Liver (tissue), 9 donors: ENCODE measurements around the gene TSPAN18. TPM values are rescaled to one million over a fixed set of nuclear protein-coding genes. Genes with fewer than 3 reads are reported as not detected.

ENCODE experiments used
- DNase-seq: peaks from one replicate; pipeline ENCODE4 v3.0.0-alpha.2; 2017; ENCODE audit warnings: low spot score
- H3K27ac ChIP-seq, 2 donors: one replicate each; pipeline ENCODE4 v1.7.0; 2013; ENCODE audit warnings: inconsistent platforms in 2 of 2, low read length in 2 of 2, control low read depth in 1 of 2, low read depth in 1 of 2, mild to moderate bottlenecking in 1 of 2
- H3K27me3 ChIP-seq, 4 donors: one replicate each; pipeline versions ENCODE4 v1.6.1 to v1.7.0; 2013; ENCODE audit warnings: low read length in 3 of 4, inconsistent platforms in 1 of 4, mild to moderate bottlenecking in 1 of 4, moderate library complexity in 1 of 4; ENCODE audit not compliant: control insufficient read depth in 4 of 4, insufficient read depth in 4 of 4
- H3K36me3 ChIP-seq, 4 donors: one replicate each; pipeline versions ENCODE4 v1.6.1 to v1.7.0; 2013; ENCODE audit warnings: low read length in 3 of 4, mild to moderate bottlenecking in 3 of 4, low read depth in 1 of 4, moderate library complexity in 1 of 4; ENCODE audit not compliant: control insufficient read depth in 4 of 4, insufficient read depth in 3 of 4
- H3K4me1 ChIP-seq, 4 donors: one replicate each; pipeline versions ENCODE4 v1.6.1 to v1.7.0; 2013; ENCODE audit warnings: low read length in 3 of 4, mild to moderate bottlenecking in 3 of 4, moderate library complexity in 1 of 4; ENCODE audit not compliant: control insufficient read depth in 4 of 4, insufficient read depth in 4 of 4
- H3K4me3 ChIP-seq, 3 donors: one replicate each; pipeline versions ENCODE4 v1.6.1 to v1.7.0; 2013; ENCODE audit warnings: low read length in 3 of 3, control low read depth in 1 of 3, low read depth in 1 of 3, mild to moderate bottlenecking in 1 of 3
- H3K9ac ChIP-seq, 2 donors: one replicate each; pipeline ENCODE4 v1.7.0; 2013; ENCODE audit warnings: low read length in 2 of 2, mild to moderate bottlenecking in 2 of 2, moderate library complexity in 2 of 2, control low read depth in 1 of 2, low read depth in 1 of 2
- H3K9me3 ChIP-seq, 4 donors: one replicate each; pipeline versions ENCODE4 v1.6.1 to v1.7.0; 2013; ENCODE audit warnings: low read length in 3 of 4; ENCODE audit not compliant: control insufficient read depth in 4 of 4
- EGR1 ChIP-seq, 2 donors: IDR thresholded peaks; 2 replicates each; pipeline ENCODE4 v1.6.1; 2016 to 2018; ENCODE audit warnings: antibody characterized with exemption in 2 of 2, low read depth in 2 of 2
- FOXA1 ChIP-seq: IDR thresholded peaks from 2 replicates; pipeline ENCODE4 v1.6.1; 2016; ENCODE audit warnings: antibody characterized with exemption
- FOXA2 ChIP-seq: IDR thresholded peaks from 2 replicates; pipeline ENCODE4 v1.6.1; 2016; ENCODE audit warnings: antibody characterized with exemption
- GABPA ChIP-seq, 2 donors: IDR thresholded peaks in 1 of 2; conservative IDR thresholded peaks in 1 of 2; 2 replicates each; pipeline ENCODE4 v1.6.1; 2016; ENCODE audit warnings: antibody characterized with exemption in 2 of 2, mild to moderate bottlenecking in 1 of 2, moderate library complexity in 1 of 2
- HNF4A ChIP-seq, 2 donors: conservative IDR thresholded peaks; 2 replicates each; pipeline ENCODE4 v1.6.1; 2016; ENCODE audit warnings: antibody characterized with exemption in 2 of 2, mild to moderate bottlenecking in 2 of 2
- HNF4G ChIP-seq: IDR thresholded peaks from 2 replicates; pipeline ENCODE4 v1.6.1; 2016; ENCODE audit warnings: antibody characterized with exemption
- JUND ChIP-seq, 2 donors: IDR thresholded peaks; 2 replicates each; pipeline ENCODE4 v1.6.1; 2016; ENCODE audit warnings: antibody characterized with exemption in 2 of 2
- NR2F2 ChIP-seq: IDR thresholded peaks from 2 replicates; pipeline ENCODE4 v1.6.1; 2016; ENCODE audit warnings: antibody characterized with exemption
- RAD21 ChIP-seq, 2 donors: IDR thresholded peaks; 2 replicates each; pipeline ENCODE4 v1.6.1; 2016; ENCODE audit warnings: antibody characterized with exemption in 2 of 2, mild to moderate bottlenecking in 2 of 2
- RXRA ChIP-seq, 2 donors: IDR thresholded peaks; 2 replicates each; pipeline ENCODE4 v1.6.1; 2017 to 2018; ENCODE audit warnings: antibody characterized with exemption in 2 of 2, mild to moderate bottlenecking in 1 of 2
- SP1 ChIP-seq: IDR thresholded peaks from 2 replicates; pipeline ENCODE4 v1.6.1; 2018; ENCODE audit warnings: antibody characterized with exemption, mild to moderate bottlenecking
- TAF1 ChIP-seq: conservative IDR thresholded peaks from 2 replicates; pipeline ENCODE4 v1.6.1; 2016; ENCODE audit warnings: antibody characterized with exemption, mild to moderate bottlenecking
- YY1 ChIP-seq: IDR thresholded peaks from 2 replicates; pipeline ENCODE4 v1.6.1; 2016; ENCODE audit warnings: antibody characterized with exemption, mild to moderate bottlenecking
- ZBTB33 ChIP-seq: IDR thresholded peaks from 2 replicates; pipeline ENCODE4 v1.6.1; 2016; ENCODE audit warnings: antibody characterized with exemption
- WGBS: extraction: QIAGEN DNeasy Blood & Tissue Kit; methylation state at CpG from one replicate; pipeline ENCODE4 v1.1.7; 2013; 5-methylcytosine and 5-hydroxymethylcytosine counted together
- polyA plus RNA-seq, 2 donors: library from polyadenylated mRNA; stranded (reverse) in 1 of 2; unstranded in 1 of 2; fragments of 200-250 nt in 1 of 2; fragments of >200 nt in 1 of 2; fragmentation: Nextera tagmentation in 1 of 2; extraction: Ambion mirVana in 1 of 2; gene quantifications; one replicate each; pipeline versions ENCODE4 v1.2.1 to v1.2.3, GENCODE V29; 2013 to 2015
- total RNA-seq, 2 donors: library from RNA; depleted of rRNA; stranded (reverse); fragments of >200 nt; gene quantifications; one replicate each; pipeline ENCODE4 v1.2.3, GENCODE V29; 2014
- TF ChIP-seq, protein P1 (sequence below): IDR thresholded peaks from 2 replicates; pipeline ENCODE4 v1.6.1; 2016; ENCODE audit warnings: antibody characterized with exemption, mild to moderate bottlenecking
- TF ChIP-seq, protein P2 (sequence below): IDR thresholded peaks from 2 replicates; pipeline ENCODE4 v1.6.1; 2016; ENCODE audit warnings: antibody characterized with exemption
- donor health status: healthy.
- donor health status: healthy.
- donor health status: healthy.
- donor health status: healthy.
- donor health status: healthy.

Gene TSPAN18
- total and polyA plus RNA-seq, 4 donors: 1.2 to 5.0 (median 2.8) TPM

- TF ChIP-seq, protein P1, sequence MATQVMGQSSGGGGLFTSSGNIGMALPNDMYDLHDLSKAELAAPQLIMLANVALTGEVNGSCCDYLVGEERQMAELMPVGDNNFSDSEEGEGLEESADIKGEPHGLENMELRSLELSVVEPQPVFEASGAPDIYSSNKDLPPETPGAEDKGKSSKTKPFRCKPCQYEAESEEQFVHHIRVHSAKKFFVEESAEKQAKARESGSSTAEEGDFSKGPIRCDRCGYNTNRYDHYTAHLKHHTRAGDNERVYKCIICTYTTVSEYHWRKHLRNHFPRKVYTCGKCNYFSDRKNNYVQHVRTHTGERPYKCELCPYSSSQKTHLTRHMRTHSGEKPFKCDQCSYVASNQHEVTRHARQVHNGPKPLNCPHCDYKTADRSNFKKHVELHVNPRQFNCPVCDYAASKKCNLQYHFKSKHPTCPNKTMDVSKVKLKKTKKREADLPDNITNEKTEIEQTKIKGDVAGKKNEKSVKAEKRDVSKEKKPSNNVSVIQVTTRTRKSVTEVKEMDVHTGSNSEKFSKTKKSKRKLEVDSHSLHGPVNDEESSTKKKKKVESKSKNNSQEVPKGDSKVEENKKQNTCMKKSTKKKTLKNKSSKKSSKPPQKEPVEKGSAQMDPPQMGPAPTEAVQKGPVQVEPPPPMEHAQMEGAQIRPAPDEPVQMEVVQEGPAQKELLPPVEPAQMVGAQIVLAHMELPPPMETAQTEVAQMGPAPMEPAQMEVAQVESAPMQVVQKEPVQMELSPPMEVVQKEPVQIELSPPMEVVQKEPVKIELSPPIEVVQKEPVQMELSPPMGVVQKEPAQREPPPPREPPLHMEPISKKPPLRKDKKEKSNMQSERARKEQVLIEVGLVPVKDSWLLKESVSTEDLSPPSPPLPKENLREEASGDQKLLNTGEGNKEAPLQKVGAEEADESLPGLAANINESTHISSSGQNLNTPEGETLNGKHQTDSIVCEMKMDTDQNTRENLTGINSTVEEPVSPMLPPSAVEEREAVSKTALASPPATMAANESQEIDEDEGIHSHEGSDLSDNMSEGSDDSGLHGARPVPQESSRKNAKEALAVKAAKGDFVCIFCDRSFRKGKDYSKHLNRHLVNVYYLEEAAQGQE: no peak
- no peak for TF ChIP-seq FOXA1
These were observed 58.1 kb downstream of the TSPAN18 start (continued) for GRCh38 chr11:44784851-44785250.

DNA sequence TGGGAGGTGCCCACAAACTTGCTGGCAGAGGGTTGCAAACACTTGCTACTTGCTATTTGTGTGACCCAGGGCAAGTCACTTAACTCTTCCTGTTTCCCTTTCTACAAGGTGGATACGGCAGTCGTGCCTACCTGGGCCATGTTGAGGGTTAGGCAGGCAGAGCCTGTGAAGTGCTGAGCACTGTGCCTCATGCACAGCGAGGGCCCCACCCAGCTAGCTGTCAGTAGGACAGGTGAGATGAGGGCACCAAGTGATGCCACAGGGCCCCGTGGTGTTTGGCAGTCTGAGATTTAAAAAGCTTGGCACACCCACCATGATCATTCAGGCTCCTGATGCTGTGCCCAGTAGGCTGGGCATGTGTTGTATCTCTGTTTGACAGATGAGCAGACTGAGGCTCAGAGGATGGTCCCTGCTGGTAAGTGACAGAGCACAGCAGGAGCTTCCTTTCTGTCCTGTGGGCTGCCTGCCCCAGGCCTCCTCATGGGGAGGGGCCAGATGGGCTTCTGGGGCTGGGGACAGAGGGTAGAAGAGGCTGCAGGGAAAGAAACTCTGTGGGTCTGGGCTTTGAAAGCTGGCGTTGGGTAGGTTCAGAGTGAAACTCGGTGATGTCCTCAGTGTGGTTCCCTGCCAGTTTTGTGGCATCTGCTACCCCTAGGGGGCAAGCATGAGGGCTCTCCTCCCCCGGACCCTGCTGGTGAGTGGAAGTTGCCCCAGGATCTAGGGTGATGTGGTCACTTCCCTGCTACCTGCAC lies 59.3 kb downstream of the TSPAN18 start:
- no peak for DNase-seq
- Histone ChIP-seq H3K4me3 (no peak overlapping the region), H3K27ac (no peak overlapping the region), H3K9me3 (no peaks in the 10 kb centered on the region), H3K36me3 (no peaks in the 10 kb centered on the region), H3K9ac (no peak overlapping the region), H3K27me3 (peaks cover 0 to 2% (median 0%) of the 10 kb centered on the region in 4 donors), H3K4me1 (no peaks in the 10 kb centered on the region)
- TF ChIP-seq FOXA2 (no peak), NR2F2 (no peak), ZBTB33 (no peak), FOXA1 (no peak), RAD21 (IDR thresholded peaks at IDR 0.05) (no peak), YY1 (no peak), GABPA (IDR thresholded peaks at IDR 0.05 in 1 of 2, conservative IDR thresholded peaks at IDR 0.05 in 1 of 2) (no peak)
- WGBS: 64% methylated on average over 7 of the region's 7 CpGs

DNA sequence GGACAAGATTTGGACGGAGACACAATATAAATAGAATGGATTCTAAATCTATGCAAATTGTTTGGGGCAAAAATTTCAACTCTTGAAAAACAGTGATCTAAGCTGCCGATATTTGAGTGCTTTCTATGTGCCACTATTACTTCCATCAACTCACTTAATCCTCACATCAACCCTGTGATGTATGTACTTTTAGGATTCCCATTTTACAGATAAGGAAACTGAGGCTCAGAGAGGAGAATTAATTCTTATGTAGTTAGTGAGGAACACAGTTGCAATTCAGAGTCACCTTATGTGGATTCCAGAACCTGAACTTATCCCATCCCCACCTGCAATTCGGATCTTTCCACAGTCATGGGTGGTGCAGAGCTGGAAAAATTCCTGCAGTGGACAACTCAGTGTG lies 60.3 kb downstream of the TSPAN18 start:
- Histone ChIP-seq H3K4me3 (no peak overlapping the region), H3K27me3 (peaks cover 0 to 2% (median 0%) of the 10 kb centered on the region in 4 donors), H3K4me1 (no peaks in the 10 kb centered on the region), H3K36me3 (no peaks in the 10 kb centered on the region), H3K9me3 (no peaks in the 10 kb centered on the region), H3K9ac (no peak overlapping the region), H3K27ac (no peak overlapping the region)
- TF ChIP-seq RAD21 (IDR thresholded peaks at IDR 0.05) (no peak), EGR1 (IDR thresholded peaks at IDR 0.05; ENCODE audit: low read depth in 2 of 2) (no peak), HNF4G (no peak), NR2F2 (no peak), HNF4A (conservative IDR thresholded peaks at IDR 0.05) (no peak), FOXA2 (no peak), YY1 (no peak), TAF1 (no peak), RXRA (IDR thresholded peaks at IDR 0.05) (no peak), SP1 (no peak), JUND (IDR thresholded peaks at IDR 0.05) (no peak), FOXA1 (no peak), ZBTB33 (no peak)
- TF ChIP-seq, protein P2, sequence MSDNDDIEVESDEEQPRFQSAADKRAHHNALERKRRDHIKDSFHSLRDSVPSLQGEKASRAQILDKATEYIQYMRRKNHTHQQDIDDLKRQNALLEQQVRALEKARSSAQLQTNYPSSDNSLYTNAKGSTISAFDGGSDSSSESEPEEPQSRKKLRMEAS: no peak
- 92% methylated on average over 3 of the region's 3 CpGs for WGBS
- DNase-seq: no peak
